Mammary epithelial cell (primary cell): ENCODE measurements around the gene RUNX2.

ENCODE experiments used
- CTCF ChIP-seq, 2 donors: IDR thresholded peaks in 1 of 2; conservative IDR thresholded peaks in 1 of 2; 2 replicates each; pipeline ENCODE4 v1.5.1; 2011 to 2012; ENCODE audit warnings: inconsistent platforms in 2 of 2, low read length in 2 of 2, mild to moderate bottlenecking in 2 of 2, control low read depth in 1 of 2, low read depth in 1 of 2; ENCODE audit not compliant: insufficient read depth in 1 of 2; ENCODE audit errors: extremely low read depth in 1 of 2
- EZH2 ChIP-seq: IDR thresholded peaks from 2 replicates; pipeline ENCODE4 v1.6.1; 2012; ENCODE audit warnings: low read length, inconsistent platforms, borderline replicate concordance

- no peak for TF ChIP-seq CTCF (conservative IDR thresholded peaks at IDR 0.05 in 1 of 2, IDR thresholded peaks at IDR 0.05 in 1 of 2; ENCODE audit: extremely low read depth in 1 of 2, insufficient read depth in 1 of 2, low read depth in 1 of 2, low read length in 2 of 2)
- no peak for TF ChIP-seq EZH2
These were observed 303.3 kb downstream of the RUNX2 start for GRCh38 chr6:45631396-45631795.
